ENCODE results near the gene JAM3.

DNA sequence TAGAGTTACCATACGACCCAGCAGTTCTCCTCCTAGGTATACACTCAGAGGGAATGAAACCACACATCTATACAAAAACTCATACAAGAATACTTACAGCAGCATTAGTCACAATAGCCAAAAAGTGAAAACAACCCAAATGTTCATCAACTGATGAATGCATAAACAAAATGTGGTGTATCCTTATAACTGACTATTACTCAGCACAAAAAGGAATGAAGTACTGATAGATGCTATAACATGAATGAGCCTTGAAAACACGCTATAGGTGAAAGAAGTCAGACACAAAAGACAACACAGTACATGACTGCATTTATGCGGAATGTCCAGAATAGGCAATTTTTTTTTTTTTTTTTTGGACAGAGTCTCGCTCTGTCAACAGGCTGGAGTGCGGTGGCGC, 131.8 kb downstream of the JAM3 start:
- TF ChIP-seq EZH2 (IDR thresholded peaks at IDR 0.05) (no peak), POLR2AphosphoS5 (IDR thresholded peaks at IDR 0.05; ENCODE audit: borderline replicate concordance, low read depth, low read length) (no peak)

Data from SK-N-MC (cell line).